Liver (tissue), 9 donors: Measurements from ENCODE around the gene AGL. TPM values are rescaled to one million over a fixed set of nuclear protein-coding genes. Genes with fewer than 3 reads are reported as not detected.

ENCODE experiments used
- DNase-seq: peaks from one replicate; pipeline ENCODE4 v3.0.0-alpha.2; 2017; ENCODE audit warnings: low spot score
- H3K27ac ChIP-seq, 2 donors: one replicate each; pipeline ENCODE4 v1.7.0; 2013; ENCODE audit warnings: inconsistent platforms in 2 of 2, low read length in 2 of 2, control low read depth in 1 of 2, low read depth in 1 of 2, mild to moderate bottlenecking in 1 of 2
- H3K27me3 ChIP-seq, 4 donors: one replicate each; pipeline versions ENCODE4 v1.6.1 to v1.7.0; 2013; ENCODE audit warnings: low read length in 3 of 4, inconsistent platforms in 1 of 4, mild to moderate bottlenecking in 1 of 4, moderate library complexity in 1 of 4; ENCODE audit not compliant: control insufficient read depth in 4 of 4, insufficient read depth in 4 of 4
- H3K36me3 ChIP-seq, 4 donors: one replicate each; pipeline versions ENCODE4 v1.6.1 to v1.7.0; 2013; ENCODE audit warnings: low read length in 3 of 4, mild to moderate bottlenecking in 3 of 4, low read depth in 1 of 4, moderate library complexity in 1 of 4; ENCODE audit not compliant: control insufficient read depth in 4 of 4, insufficient read depth in 3 of 4
- H3K4me1 ChIP-seq, 4 donors: one replicate each; pipeline versions ENCODE4 v1.6.1 to v1.7.0; 2013; ENCODE audit warnings: low read length in 3 of 4, mild to moderate bottlenecking in 3 of 4, moderate library complexity in 1 of 4; ENCODE audit not compliant: control insufficient read depth in 4 of 4, insufficient read depth in 4 of 4
- H3K4me3 ChIP-seq, 3 donors: one replicate each; pipeline versions ENCODE4 v1.6.1 to v1.7.0; 2013; ENCODE audit warnings: low read length in 3 of 3, control low read depth in 1 of 3, low read depth in 1 of 3, mild to moderate bottlenecking in 1 of 3
- H3K9ac ChIP-seq, 2 donors: one replicate each; pipeline ENCODE4 v1.7.0; 2013; ENCODE audit warnings: low read length in 2 of 2, mild to moderate bottlenecking in 2 of 2, moderate library complexity in 2 of 2, control low read depth in 1 of 2, low read depth in 1 of 2
- H3K9me3 ChIP-seq, 4 donors: one replicate each; pipeline versions ENCODE4 v1.6.1 to v1.7.0; 2013; ENCODE audit warnings: low read length in 3 of 4; ENCODE audit not compliant: control insufficient read depth in 4 of 4
- CTCF ChIP-seq: fragments of 150-350 bp; IDR thresholded peaks from 2 replicates; pipeline ENCODE4 v1.5.1; 2017; ENCODE audit warnings: improper control_type of control experiment, low read depth, low read length; ENCODE audit not compliant: missing input control
- EGR1 ChIP-seq, 2 donors: IDR thresholded peaks; 2 replicates each; pipeline ENCODE4 v1.6.1; 2016 to 2018; ENCODE audit warnings: antibody characterized with exemption in 2 of 2, low read depth in 2 of 2
- FOXA1 ChIP-seq: IDR thresholded peaks from 2 replicates; pipeline ENCODE4 v1.6.1; 2016; ENCODE audit warnings: antibody characterized with exemption
- GABPA ChIP-seq, 2 donors: IDR thresholded peaks in 1 of 2; conservative IDR thresholded peaks in 1 of 2; 2 replicates each; pipeline ENCODE4 v1.6.1; 2016; ENCODE audit warnings: antibody characterized with exemption in 2 of 2, mild to moderate bottlenecking in 1 of 2, moderate library complexity in 1 of 2
- HNF4A ChIP-seq, 2 donors: conservative IDR thresholded peaks; 2 replicates each; pipeline ENCODE4 v1.6.1; 2016; ENCODE audit warnings: antibody characterized with exemption in 2 of 2, mild to moderate bottlenecking in 2 of 2
- HNF4G ChIP-seq: IDR thresholded peaks from 2 replicates; pipeline ENCODE4 v1.6.1; 2016; ENCODE audit warnings: antibody characterized with exemption
- JUND ChIP-seq, 2 donors: IDR thresholded peaks; 2 replicates each; pipeline ENCODE4 v1.6.1; 2016; ENCODE audit warnings: antibody characterized with exemption in 2 of 2
- MAX ChIP-seq: IDR thresholded peaks from 2 replicates; pipeline ENCODE4 v1.6.1; 2016; ENCODE audit warnings: antibody characterized with exemption
- NR2F2 ChIP-seq: IDR thresholded peaks from 2 replicates; pipeline ENCODE4 v1.6.1; 2016; ENCODE audit warnings: antibody characterized with exemption
- RAD21 ChIP-seq, 2 donors: IDR thresholded peaks; 2 replicates each; pipeline ENCODE4 v1.6.1; 2016; ENCODE audit warnings: antibody characterized with exemption in 2 of 2, mild to moderate bottlenecking in 2 of 2
- RXRA ChIP-seq, 2 donors: IDR thresholded peaks; 2 replicates each; pipeline ENCODE4 v1.6.1; 2017 to 2018; ENCODE audit warnings: antibody characterized with exemption in 2 of 2, mild to moderate bottlenecking in 1 of 2
- SP1 ChIP-seq: IDR thresholded peaks from 2 replicates; pipeline ENCODE4 v1.6.1; 2018; ENCODE audit warnings: antibody characterized with exemption, mild to moderate bottlenecking
- TAF1 ChIP-seq: conservative IDR thresholded peaks from 2 replicates; pipeline ENCODE4 v1.6.1; 2016; ENCODE audit warnings: antibody characterized with exemption, mild to moderate bottlenecking
- YY1 ChIP-seq: IDR thresholded peaks from 2 replicates; pipeline ENCODE4 v1.6.1; 2016; ENCODE audit warnings: antibody characterized with exemption, mild to moderate bottlenecking
- ZBTB33 ChIP-seq: IDR thresholded peaks from 2 replicates; pipeline ENCODE4 v1.6.1; 2016; ENCODE audit warnings: antibody characterized with exemption
- WGBS: extraction: QIAGEN DNeasy Blood & Tissue Kit; methylation state at CpG from one replicate; pipeline ENCODE4 v1.1.7; 2013; 5-methylcytosine and 5-hydroxymethylcytosine counted together
- polyA plus RNA-seq, 2 donors: library from polyadenylated mRNA; stranded (reverse) in 1 of 2; unstranded in 1 of 2; fragments of 200-250 nt in 1 of 2; fragments of >200 nt in 1 of 2; fragmentation: Nextera tagmentation in 1 of 2; extraction: Ambion mirVana in 1 of 2; gene quantifications; one replicate each; pipeline versions ENCODE4 v1.2.1 to v1.2.3, GENCODE V29; 2013 to 2015
- total RNA-seq, 2 donors: library from RNA; depleted of rRNA; stranded (reverse); fragments of >200 nt; gene quantifications; one replicate each; pipeline ENCODE4 v1.2.3, GENCODE V29; 2014
- TF ChIP-seq, protein P1 (sequence below): IDR thresholded peaks from 2 replicates; pipeline ENCODE4 v1.6.1; 2016; ENCODE audit warnings: antibody characterized with exemption
- TF ChIP-seq, protein P2 (sequence below): IDR thresholded peaks from 2 replicates; pipeline ENCODE4 v1.6.1; 2016; ENCODE audit warnings: antibody characterized with exemption, mild to moderate bottlenecking
- donor health status: healthy.
- donor health status: healthy.
- donor health status: healthy.
- donor health status: healthy.
- donor health status: healthy.

The AGL gene
- total and polyA plus RNA-seq, 4 donors: 10.1 to 78.5 (median 19.9) TPM

DNA sequence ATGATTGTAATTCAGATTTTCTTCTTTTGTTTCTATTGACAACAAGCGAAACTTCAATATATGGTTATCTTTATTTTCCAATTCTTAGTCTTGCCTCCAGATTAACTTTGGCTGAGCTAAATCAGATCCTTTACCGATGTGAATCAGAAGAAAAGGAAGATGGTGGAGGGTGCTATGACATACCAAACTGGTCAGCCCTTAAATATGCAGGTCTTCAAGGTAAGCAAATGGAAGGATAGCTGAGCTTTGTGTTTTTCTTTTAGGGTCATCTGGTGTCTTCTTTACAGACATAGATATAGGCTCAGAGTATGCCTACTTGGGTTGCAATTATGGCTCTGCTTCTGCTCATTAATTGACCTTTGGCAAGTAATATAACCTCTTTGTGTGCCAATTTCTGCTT is 37.7 kb downstream of the AGL start:
- WGBS: 96% methylated on average over 2 of the region's 2 CpGs

More for the DNA sequence above, 37.7 kb downstream of the AGL start:
- H3K36me3 ChIP-seq: peaks cover 7 to 60% (median 34%) of the 10 kb centered on the region in 4 donors
- H3K27ac ChIP-seq: no peak overlapping the region
- no peaks in the 10 kb centered on the region for H3K4me1 ChIP-seq
- H3K9me3 ChIP-seq: no peaks in the 10 kb centered on the region
- no peak overlapping the region for H3K9ac ChIP-seq
- DNase-seq: no peak
- no peak overlapping the region for H3K4me3 ChIP-seq
- no peaks in the 10 kb centered on the region for H3K27me3 ChIP-seq
- TF ChIP-seq NR2F2 (no peak), HNF4G (no peak), HNF4A (conservative IDR thresholded peaks at IDR 0.05) (no peak), RXRA (IDR thresholded peaks at IDR 0.05) (no peak), GABPA (IDR thresholded peaks at IDR 0.05 in 1 of 2, conservative IDR thresholded peaks at IDR 0.05 in 1 of 2) (no peak), SP1 (no peak), ZBTB33 (no peak), YY1 (no peak), FOXA1 (no peak), TAF1 (no peak), CTCF (no peak), MAX (no peak), RAD21 (IDR thresholded peaks at IDR 0.05) (no peak), JUND (IDR thresholded peaks at IDR 0.05) (no peak), EGR1 (IDR thresholded peaks at IDR 0.05; ENCODE audit: low read depth in 2 of 2) (no peak)
- TF ChIP-seq, protein P1, sequence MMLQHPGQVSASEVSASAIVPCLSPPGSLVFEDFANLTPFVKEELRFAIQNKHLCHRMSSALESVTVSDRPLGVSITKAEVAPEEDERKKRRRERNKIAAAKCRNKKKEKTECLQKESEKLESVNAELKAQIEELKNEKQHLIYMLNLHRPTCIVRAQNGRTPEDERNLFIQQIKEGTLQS: no peak
- TF ChIP-seq, protein P2, sequence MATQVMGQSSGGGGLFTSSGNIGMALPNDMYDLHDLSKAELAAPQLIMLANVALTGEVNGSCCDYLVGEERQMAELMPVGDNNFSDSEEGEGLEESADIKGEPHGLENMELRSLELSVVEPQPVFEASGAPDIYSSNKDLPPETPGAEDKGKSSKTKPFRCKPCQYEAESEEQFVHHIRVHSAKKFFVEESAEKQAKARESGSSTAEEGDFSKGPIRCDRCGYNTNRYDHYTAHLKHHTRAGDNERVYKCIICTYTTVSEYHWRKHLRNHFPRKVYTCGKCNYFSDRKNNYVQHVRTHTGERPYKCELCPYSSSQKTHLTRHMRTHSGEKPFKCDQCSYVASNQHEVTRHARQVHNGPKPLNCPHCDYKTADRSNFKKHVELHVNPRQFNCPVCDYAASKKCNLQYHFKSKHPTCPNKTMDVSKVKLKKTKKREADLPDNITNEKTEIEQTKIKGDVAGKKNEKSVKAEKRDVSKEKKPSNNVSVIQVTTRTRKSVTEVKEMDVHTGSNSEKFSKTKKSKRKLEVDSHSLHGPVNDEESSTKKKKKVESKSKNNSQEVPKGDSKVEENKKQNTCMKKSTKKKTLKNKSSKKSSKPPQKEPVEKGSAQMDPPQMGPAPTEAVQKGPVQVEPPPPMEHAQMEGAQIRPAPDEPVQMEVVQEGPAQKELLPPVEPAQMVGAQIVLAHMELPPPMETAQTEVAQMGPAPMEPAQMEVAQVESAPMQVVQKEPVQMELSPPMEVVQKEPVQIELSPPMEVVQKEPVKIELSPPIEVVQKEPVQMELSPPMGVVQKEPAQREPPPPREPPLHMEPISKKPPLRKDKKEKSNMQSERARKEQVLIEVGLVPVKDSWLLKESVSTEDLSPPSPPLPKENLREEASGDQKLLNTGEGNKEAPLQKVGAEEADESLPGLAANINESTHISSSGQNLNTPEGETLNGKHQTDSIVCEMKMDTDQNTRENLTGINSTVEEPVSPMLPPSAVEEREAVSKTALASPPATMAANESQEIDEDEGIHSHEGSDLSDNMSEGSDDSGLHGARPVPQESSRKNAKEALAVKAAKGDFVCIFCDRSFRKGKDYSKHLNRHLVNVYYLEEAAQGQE: no peak
